Neural cell (in vitro differentiated cells): Measurements from ENCODE around the gene TAF7.

Experiments used
- CTCF ChIP-seq: fragments of 450-650 bp; IDR thresholded peaks from 2 replicates; pipeline ENCODE4 v1.5.1; 2014; ENCODE audit warnings: antibody characterized with exemption, mild to moderate bottlenecking, moderate library complexity; ENCODE audit not compliant: poor library complexity, severe bottlenecking
- EP300 ChIP-seq: fragments of 450-650 bp; conservative IDR thresholded peaks from 2 replicates; pipeline ENCODE4 v1.6.1; 2014; ENCODE audit warnings: antibody characterized with exemption, mild to moderate bottlenecking, moderate library complexity; ENCODE audit not compliant: poor library complexity, severe bottlenecking
- EZH2 ChIP-seq: fragments of 200-600, 300-800 bp; shearing (Covaris generic), sonication (generic); IDR thresholded peaks from 2 replicates; pipeline ENCODE4 v1.6.1; 2014; ENCODE audit warnings: antibody characterized with exemption, low read length, borderline replicate concordance, mild to moderate bottlenecking; ENCODE audit not compliant: insufficient read depth, poor library complexity, severe bottlenecking
- TAF1 ChIP-seq: IDR thresholded peaks from 2 replicates; pipeline ENCODE4 v1.6.1; 2012; ENCODE audit warnings: low read depth

DNA sequence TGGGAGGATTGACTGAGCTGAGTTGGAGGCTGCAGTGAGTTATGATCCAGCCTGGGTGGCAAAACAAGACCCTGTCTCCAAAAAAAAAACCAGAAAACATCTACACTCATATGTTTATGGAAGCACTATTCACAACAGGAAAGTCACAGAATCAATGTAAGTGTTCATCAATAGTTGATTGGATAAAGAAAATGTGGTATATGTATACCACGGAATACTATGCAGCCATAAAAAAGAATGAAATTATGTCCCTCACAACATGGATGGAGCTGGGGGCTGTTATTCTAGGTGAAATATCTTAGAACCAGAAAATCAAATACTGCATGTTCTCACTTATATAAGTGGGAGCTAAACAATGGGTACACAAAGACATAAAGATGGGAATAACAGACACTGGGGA lies 14.0 kb downstream of the TAF7 start:
- TF ChIP-seq CTCF = no peak
- no peak for TF ChIP-seq EZH2
- no peak for TF ChIP-seq TAF1
- no peak for TF ChIP-seq EP300
